Measurements from ENCODE around the gene PPP1R12A. TPM values are rescaled to one million over a fixed set of nuclear protein-coding genes. Genes with fewer than 3 reads are reported as not detected.
A peak's percentile ranks its signal among the peaks of the same experiment; 100 is the strongest.

The PPP1R12A gene
- total and polyA plus RNA-seq, 4 donors = 13.2 to 250 (median 38.2) TPM

GRCh38 chr12:79874665-79875064 lies 60.2 kb downstream of the PPP1R12A start:
- no peak for ATAC-seq (ENCODE audit: insufficient read depth, low FRiP score)
- Histone ChIP-seq H3K27ac (ENCODE audit: low read depth in 1 of 2, low read length in 1 of 2) (no peak overlapping the region), H3K9ac (ENCODE audit: insufficient read depth in 1 of 2, low read length in 2 of 2) (no peak overlapping the region), H3K9me3 (ENCODE audit: control insufficient read depth in 4 of 4, insufficient read depth in 3 of 4, low read length in 3 of 4) (no peaks in the 10 kb centered on the region), H3K4me1 (ENCODE audit: control insufficient read depth in 5 of 5, insufficient read depth in 5 of 5, low read length in 5 of 5) (peaks cover 0 to 9% (median 3%) of the 10 kb centered on the region in 5 donors), H3K36me3 (ENCODE audit: control insufficient read depth in 4 of 4, insufficient read depth in 4 of 4, low read length in 4 of 4) (peaks cover 0 to 9% (median 4%) of the 10 kb centered on the region in 4 donors), H3K4me3 (no peak overlapping the region), H3K27me3 (ENCODE audit: control insufficient read depth in 3 of 3, insufficient read depth in 3 of 3, low read length in 2 of 3) (no peaks in the 10 kb centered on the region)
- DNase-seq = no peak
- TF ChIP-seq, protein P1, sequence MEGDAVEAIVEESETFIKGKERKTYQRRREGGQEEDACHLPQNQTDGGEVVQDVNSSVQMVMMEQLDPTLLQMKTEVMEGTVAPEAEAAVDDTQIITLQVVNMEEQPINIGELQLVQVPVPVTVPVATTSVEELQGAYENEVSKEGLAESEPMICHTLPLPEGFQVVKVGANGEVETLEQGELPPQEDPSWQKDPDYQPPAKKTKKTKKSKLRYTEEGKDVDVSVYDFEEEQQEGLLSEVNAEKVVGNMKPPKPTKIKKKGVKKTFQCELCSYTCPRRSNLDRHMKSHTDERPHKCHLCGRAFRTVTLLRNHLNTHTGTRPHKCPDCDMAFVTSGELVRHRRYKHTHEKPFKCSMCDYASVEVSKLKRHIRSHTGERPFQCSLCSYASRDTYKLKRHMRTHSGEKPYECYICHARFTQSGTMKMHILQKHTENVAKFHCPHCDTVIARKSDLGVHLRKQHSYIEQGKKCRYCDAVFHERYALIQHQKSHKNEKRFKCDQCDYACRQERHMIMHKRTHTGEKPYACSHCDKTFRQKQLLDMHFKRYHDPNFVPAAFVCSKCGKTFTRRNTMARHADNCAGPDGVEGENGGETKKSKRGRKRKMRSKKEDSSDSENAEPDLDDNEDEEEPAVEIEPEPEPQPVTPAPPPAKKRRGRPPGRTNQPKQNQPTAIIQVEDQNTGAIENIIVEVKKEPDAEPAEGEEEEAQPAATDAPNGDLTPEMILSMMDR (IDR thresholded peaks at IDR 0.05; ENCODE audit: control extremely low read depth, extremely low read depth) = no peak

- H3K4me3 ChIP-seq = no peak overlapping the region
- ATAC-seq (ENCODE audit: insufficient read depth, low FRiP score) = no peak
- WGBS, 2 donors = 59 to 61% methylated on average over 2 of the region's 2 CpGs
- H3K9ac ChIP-seq (ENCODE audit: insufficient read depth in 1 of 2, low read length in 2 of 2) = no peak overlapping the region
- no peak overlapping the region for H3K27ac ChIP-seq (ENCODE audit: low read depth in 1 of 2, low read length in 1 of 2)
- no peaks in the 10 kb centered on the region for H3K27me3 ChIP-seq (ENCODE audit: control insufficient read depth in 3 of 3, insufficient read depth in 3 of 3, low read length in 2 of 3)
- DNase-seq = peak in 2 of 3 donors; percentile 78 to 80
- H3K4me1 ChIP-seq (ENCODE audit: control insufficient read depth in 5 of 5, insufficient read depth in 5 of 5, low read length in 5 of 5) = peaks cover 0 to 9% (median 0%) of the 10 kb centered on the region in 5 donors
- TF ChIP-seq, protein P1 (IDR thresholded peaks at IDR 0.05; ENCODE audit: control extremely low read depth, extremely low read depth) = no peak
- H3K9me3 ChIP-seq (ENCODE audit: control insufficient read depth in 4 of 4, insufficient read depth in 3 of 4, low read length in 3 of 4) = no peaks in the 10 kb centered on the region
- peaks cover 2 to 14% (median 5%) of the 10 kb centered on the region in 4 donors for H3K36me3 ChIP-seq (ENCODE audit: control insufficient read depth in 4 of 4, insufficient read depth in 4 of 4, low read length in 4 of 4)
Measured at GRCh38 chr12:79873201-79873600, 61.7 kb downstream of the PPP1R12A start.

DNA sequence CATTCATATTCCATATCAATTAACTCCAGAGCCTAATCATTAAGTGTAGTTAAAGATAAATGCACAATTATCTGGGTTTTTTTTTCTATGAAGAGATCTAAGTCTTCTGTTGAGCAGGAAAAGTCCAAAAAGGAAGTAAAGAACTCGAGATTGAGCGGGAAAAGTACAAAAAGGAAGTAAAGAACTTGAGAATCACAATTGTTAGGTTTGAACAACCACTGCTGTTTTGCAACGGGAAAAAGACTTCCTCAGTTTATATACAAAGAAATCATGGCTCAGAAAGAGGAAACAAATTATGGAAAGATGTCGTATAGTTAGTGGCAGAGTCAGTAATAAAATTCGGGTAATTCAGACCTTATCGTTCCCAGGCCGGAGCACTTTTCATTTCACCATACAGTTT lies 63.3 kb downstream of the PPP1R12A start:
- H3K27ac ChIP-seq (ENCODE audit: low read depth in 1 of 2, low read length in 1 of 2) = no peak overlapping the region
- no peaks in the 10 kb centered on the region for H3K27me3 ChIP-seq (ENCODE audit: control insufficient read depth in 3 of 3, insufficient read depth in 3 of 3, low read length in 2 of 3)
- H3K9me3 ChIP-seq (ENCODE audit: control insufficient read depth in 4 of 4, insufficient read depth in 3 of 4, low read length in 3 of 4) = no peaks in the 10 kb centered on the region
- TF ChIP-seq, protein P1 (IDR thresholded peaks at IDR 0.05; ENCODE audit: control extremely low read depth, extremely low read depth) = no peak
- H3K4me3 ChIP-seq = no peak overlapping the region
- no peak for ATAC-seq (ENCODE audit: insufficient read depth, low FRiP score)
- peaks cover under 1 to 14% (median 8%) of the 10 kb centered on the region in 4 donors for H3K36me3 ChIP-seq (ENCODE audit: control insufficient read depth in 4 of 4, insufficient read depth in 4 of 4, low read length in 4 of 4)
- H3K9ac ChIP-seq (ENCODE audit: insufficient read depth in 1 of 2, low read length in 2 of 2) = no peak overlapping the region
- DNase-seq = no peak
- WGBS, 2 donors = 28 to 45% methylated on average over 7 of the region's 7 CpGs
- H3K4me1 ChIP-seq (ENCODE audit: control insufficient read depth in 5 of 5, insufficient read depth in 5 of 5, low read length in 5 of 5) = peaks cover 0 to 9% (median 0%) of the 10 kb centered on the region in 5 donors

DNA sequence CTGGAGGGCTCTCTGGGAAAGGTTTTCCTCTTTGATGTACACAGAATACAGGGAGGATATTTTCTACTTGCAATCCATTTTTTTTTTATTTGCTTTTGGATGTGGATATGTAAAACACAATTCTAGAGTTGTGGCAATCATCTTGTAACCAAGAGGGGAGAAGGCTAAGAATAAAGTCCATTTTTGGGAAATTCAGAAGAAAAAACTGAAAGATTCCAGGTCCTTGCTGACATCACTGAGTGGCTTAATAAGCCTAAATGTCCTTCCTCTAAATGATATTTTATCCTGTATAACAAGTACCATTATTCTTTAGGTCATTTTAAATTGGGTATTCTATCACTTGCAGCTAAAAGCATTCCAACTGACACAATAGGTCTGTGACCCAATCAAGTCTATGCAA lies 64.0 kb downstream of the PPP1R12A start:
- peaks cover 0 to 9% (median 0%) of the 10 kb centered on the region in 5 donors for H3K4me1 ChIP-seq (ENCODE audit: control insufficient read depth in 5 of 5, insufficient read depth in 5 of 5, low read length in 5 of 5)
- ATAC-seq (ENCODE audit: insufficient read depth, low FRiP score) (no peak), DNase-seq (no peak)
- H3K27ac ChIP-seq (ENCODE audit: low read depth in 1 of 2, low read length in 1 of 2) = no peak overlapping the region
- TF ChIP-seq, protein P1 (IDR thresholded peaks at IDR 0.05; ENCODE audit: control extremely low read depth, extremely low read depth) = no peak
- no peak overlapping the region for H3K9ac ChIP-seq (ENCODE audit: insufficient read depth in 1 of 2, low read length in 2 of 2)
- H3K36me3 ChIP-seq (ENCODE audit: control insufficient read depth in 4 of 4, insufficient read depth in 4 of 4, low read length in 4 of 4) = peaks cover 0 to 14% (median 8%) of the 10 kb centered on the region in 4 donors
- no peaks in the 10 kb centered on the region for H3K27me3 ChIP-seq (ENCODE audit: control insufficient read depth in 3 of 3, insufficient read depth in 3 of 3, low read length in 2 of 3)
- H3K4me3 ChIP-seq = no peak overlapping the region
- H3K9me3 ChIP-seq (ENCODE audit: control insufficient read depth in 4 of 4, insufficient read depth in 3 of 4, low read length in 3 of 4) = no peaks in the 10 kb centered on the region
